ENCODE data around the gene FMNL2. TPM values are rescaled to one million over a fixed set of nuclear protein-coding genes. Genes with fewer than 3 reads are reported as not detected.

The FMNL2 gene
- total RNA-seq, 3 donors from 2014 or later, result 11.5 to 25.4 (median 12.0) TPM

Other genes with a start within 250 kb of the FMNL2 start
- 1 to 10 TPM; 1.0 to 1.8 (median 1.4) TPM for gene CACNB4, start 236.1 kb upstream of the FMNL2 start, total RNA-seq
- gene STAM2, start 159.4 kb upstream of the FMNL2 start, total RNA-seq, result 10 to 100 TPM; 38.8 to 45.8 (median 41.7) TPM